Superior temporal gyrus (tissue), 1 donor: ENCODE data around the gene OPN1MW.
"Not testable (repeated sequence)": the region's sequence is repeated elsewhere in the genome, so short reads cannot be mapped to it uniquely, and the experiment has no call there.

Experiments used
- DNase-seq: peaks from one replicate; pipeline ENCODE4 v3.0.0-alpha.2; 2016; ENCODE audit errors: extremely low spot score

OPN1MW gene

GRCh38 chrX:154182296-154182695 is at the start of gene OPN1MW:
Gene OPN1MW (plus strand): TSS chrX:154182596. CDS start chrX:154182678, 82 bp downstream.
- not testable (repeated sequence) for DNase-seq

GRCh38 chrX:154135458-154136229 is 46.8 kb upstream of the OPN1MW start:
- no peak for DNase-seq

- DNase-seq, result peak; percentile 17
Observed at GRCh38 chrX:154136627-154137161, 45.7 kb upstream of the OPN1MW start.

- no peak for DNase-seq
Observed at GRCh38 chrX:154138857-154139256, 43.5 kb upstream of the OPN1MW start.

- DNase-seq, result no peak
Observed at GRCh38 chrX:154140206-154140605, 42.2 kb upstream of the OPN1MW start.

GRCh38 chrX:154140742-154141141 is 41.7 kb upstream of the OPN1MW start:
- DNase-seq, result no peak

- no peak for DNase-seq
Observed at GRCh38 chrX:154142386-154142785, 40.0 kb upstream of the OPN1MW start.

GRCh38 chrX:154142950-154143745 is 39.2 kb upstream of the OPN1MW start:
- DNase-seq, result no peak

- DNase-seq, result not testable (repeated sequence)
Observed at GRCh38 chrX:154144010-154144409, 38.4 kb upstream of the OPN1MW start, which contains the start of gene OPN1LW. Gene OPN1LW (plus strand): TSS chrX:154144243. CDS start chrX:154144284, 41 bp downstream.

GRCh38 chrX:154151030-154151429 is 31.4 kb upstream of the OPN1MW start:
- not testable (repeated sequence) for DNase-seq

- not testable (repeated sequence) for DNase-seq
Observed at GRCh38 chrX:154156221-154156620, 26.2 kb upstream of the OPN1MW start.

GRCh38 chrX:154157207-154157606 is 25.2 kb upstream of the OPN1MW start:
- not testable (repeated sequence) for DNase-seq

- DNase-seq, result not testable (repeated sequence)
Observed at GRCh38 chrX:154159345-154159744, 23.1 kb upstream of the OPN1MW start.

- not testable (repeated sequence) for DNase-seq
Observed at GRCh38 chrX:154164902-154165301, 17.5 kb upstream of the OPN1MW start.

GRCh38 chrX:154168384-154168783 is 14.0 kb upstream of the OPN1MW start:
- not testable (repeated sequence) for DNase-seq

GRCh38 chrX:154172535-154172943 is 9.9 kb upstream of the OPN1MW start:
- not testable (repeated sequence) for DNase-seq

GRCh38 chrX:154174356-154174755 is 8.0 kb upstream of the OPN1MW start:
- DNase-seq, result not testable (repeated sequence)

GRCh38 chrX:154183794-154184193 is 1.4 kb downstream of the OPN1MW start:
- not testable (repeated sequence) for DNase-seq

GRCh38 chrX:154192846-154193245 is 10.4 kb downstream of the OPN1MW start:
- DNase-seq, result not testable (repeated sequence)

GRCh38 chrX:154194316-154194715 is 11.9 kb downstream of the OPN1MW start:
- DNase-seq, result not testable (repeated sequence)

- DNase-seq, result not testable (repeated sequence)
Observed at GRCh38 chrX:154196466-154196865, 14.1 kb downstream of the OPN1MW start.
